Heart right ventricle (tissue), 16 donors: ENCODE results near the gene E2F8. TPM values are rescaled to one million over a fixed set of nuclear protein-coding genes. Genes with fewer than 3 reads are reported as not detected.

ENCODE experiments used
- ATAC-seq, 8 donors: fragments of 200-7000 bp; cut with Tn5 transposase; one replicate each; pipeline ENCODE4 v1.9.1; 2020; ENCODE audit warnings: mild to moderate bottlenecking in 8 of 8, moderate library complexity in 8 of 8, moderate number of reproducible peaks in 1 of 8
- DNase-seq, 2 donors: peaks; one replicate each; pipeline ENCODE4 v3.0.0-alpha.2; 2020
- H3K27ac ChIP-seq, 10 donors: fragments of 200-600 bp; sonication (generic) in 2 of 10; one replicate each; pipeline versions ENCODE4 v1.5.0 to v1.8.0; 2020 to 2022; ENCODE audit warnings: mild to moderate bottlenecking in 3 of 10
- H3K27me3 ChIP-seq, 7 donors: fragments of 200-600 bp; one replicate each; pipeline ENCODE4 v1.8.0; 2021 to 2022; ENCODE audit warnings: mild to moderate bottlenecking in 2 of 7
- H3K36me3 ChIP-seq, 9 donors: fragments of 200-600 bp; sonication (generic) in 1 of 9; one replicate each; pipeline versions ENCODE4 v1.5.0 to v1.8.0; 2020 to 2022; ENCODE audit warnings: mild to moderate bottlenecking in 2 of 9
- H3K4me1 ChIP-seq, 9 donors: fragments of 200-600 bp; sonication (generic) in 1 of 9; one replicate each; pipeline versions ENCODE4 v1.5.0 to v1.8.0; 2020 to 2022; ENCODE audit warnings: mild to moderate bottlenecking in 4 of 9
- H3K4me3 ChIP-seq, 10 donors: fragments of 200-600 bp; sonication (generic) in 2 of 10; one replicate each; pipeline versions ENCODE4 v1.5.0 to v1.8.0; 2020 to 2022; ENCODE audit warnings: mild to moderate bottlenecking in 7 of 10, moderate library complexity in 2 of 10
- H3K9me3 ChIP-seq, 11 donors: fragments of 200-600 bp in 10 of 11; sonication (generic) in 2 of 11; one replicate each; pipeline versions ENCODE4 v1.5.0 to v1.8.0; 2013 to 2022; ENCODE audit warnings: mild to moderate bottlenecking in 2 of 11, control low read depth in 1 of 11, moderate library complexity in 1 of 11
- CTCF ChIP-seq, 9 donors: fragments of 200-600 bp; sonication (generic) in 2 of 9; IDR thresholded peaks; one replicate each; pipeline versions ENCODE4 v1.5.0 to v1.8.0; 2021 to 2022; ENCODE audit warnings: antibody characterized with exemption in 9 of 9, mild to moderate bottlenecking in 5 of 9, moderate library complexity in 1 of 9
- WGBS, 2 donors: extraction: QIAGEN DNeasy Blood & Tissue Kit; methylation state at CpG; one replicate each; pipeline ENCODE4 v1.1.7; 2013; ENCODE audit warnings: inconsistent platforms in 1 of 2; 5-methylcytosine and 5-hydroxymethylcytosine counted together
- intact Hi-C, 10 donors: fragments of 100-400 bp; cut with DNase I; formaldehyde crosslinking; loops; one replicate each; pipeline versions ENCODE4 v1.11.1 to v1.14.2; 2022
- polyA plus RNA-seq, 2 donors: library from polyadenylated mRNA; stranded (reverse); fragments of 200-250 nt; gene quantifications; one replicate each; pipeline ENCODE4 v1.2.3, GENCODE V29; 2013
- total RNA-seq, 10 donors: library from RNA; stranded (reverse); fragmentation: NEBNext Ultra II Directional in 3 of 10; extraction: Animal tissue kit (Norgen Biotek cat#: 25700) in 3 of 10; gene quantifications; one replicate each; pipeline versions ENCODE4 v1.2.1 to v1.2.4, GENCODE V29; 2021 to 2023
- donor health status: Arrhythmogenic right ventricular cardiomyopathy.
- donor health status: ischemic (EF 13 %, LVEDD 7.1; RV severe dilation, severe dysfunction).
- donor health status: healthy with polysubstance abuse.
- donor health status: DM: no; HTN: yes; CAD: no.
- donor health status: DM: no; HTN: no; CAD: no.
- donor health status: ischemic (EF 25% LVEDD 6.9; RV normal size, moderate dysfunction).
- donor health status: ischemic (EF 25% LVEDD 5.7; RV mildly dilated, moderate dysfunction).
- donor health status: healthy.
- donor health status: DM: yes; HTN: yes; CAD: no.
- donor health status: Ischemic cardiomyopathy.
- donor health status: ischemic (EF 35%, LVEDD 5.7; RV mildly dilated, moderate dysfunction).
- donor health status: nonischemic (EF 11% LVEDD 7.7; RV severe dilation, severe dysfunction).
- donor health status: DM: yes; HTN: yes; CAD: no.
- donor health status: PGD.
- donor health status: ischemic (EF 29% LVEDD 5.4; RV normal size, mild dysfunction).
- donor health status: nonischemic (EF 23%, LVEDD 6.1; RV moderate dilation, normal function).

E2F8 gene
- total and polyA plus RNA-seq, 12 donors: 0.73 to 5.0 (median 3.5) TPM

GRCh38 chr11:19253817-19254216, 13.1 kb upstream of the E2F8 start:
- intact Hi-C loops: loop anchor here in 1 of 10 donors (10.0 kb wide), 1 partner anchor 301 kb away; no protein-coding TSS in a partner anchor
- TF ChIP-seq CTCF (IDR thresholded peaks at IDR 0.05): no peak
- ATAC-seq: no peak

GRCh38 chr11:19253153-19253745, 12.5 kb upstream of the E2F8 start:
- intact Hi-C loops: loop anchor here in 1 of 10 donors (10.0 kb wide), 1 partner anchor 302 kb away; no protein-coding TSS in a partner anchor
- no peak overlapping the region for H3K27ac ChIP-seq
- 75 to 76% methylated on average over 7 of the region's 7 CpGs for WGBS, 2 donors
- no peak overlapping the region for H3K4me3 ChIP-seq
- no peaks in the 10 kb centered on the region for H3K27me3 ChIP-seq
- no peak for TF ChIP-seq CTCF (IDR thresholded peaks at IDR 0.05)
- DNase-seq: no peak
- H3K4me1 ChIP-seq: no peaks in the 10 kb centered on the region
- H3K9me3 ChIP-seq: peaks cover 0 to 3% (median 0%) of the 10 kb centered on the region in 11 donors
- no peak for ATAC-seq
- H3K36me3 ChIP-seq: no peaks in the 10 kb centered on the region

More at GRCh38 chr11:19253817-19254216, 13.1 kb upstream of the E2F8 start:
- Histone ChIP-seq H3K9me3 (peaks cover 0 to 3% (median 0%) of the 10 kb centered on the region in 11 donors), H3K27me3 (no peaks in the 10 kb centered on the region), H3K36me3 (no peaks in the 10 kb centered on the region), H3K27ac (no peak overlapping the region), H3K4me1 (no peaks in the 10 kb centered on the region), H3K4me3 (no peak overlapping the region)
- WGBS, 2 donors: 68 to 83% methylated on average over 3 of the region's 3 CpGs
- DNase-seq: no peak

- ATAC-seq (no peak), DNase-seq (no peak)
- Histone ChIP-seq H3K4me1 (no peaks in the 10 kb centered on the region), H3K4me3 (no peak overlapping the region), H3K27me3 (no peaks in the 10 kb centered on the region), H3K9me3 (peaks cover 0 to 3% (median 0%) of the 10 kb centered on the region in 11 donors), H3K36me3 (no peaks in the 10 kb centered on the region), H3K27ac (no peak overlapping the region)
- intact Hi-C loops: loop anchor here in 1 of 10 donors (10.0 kb wide), 1 partner anchor 302 kb away; no protein-coding TSS in a partner anchor
- no peak for TF ChIP-seq CTCF (IDR thresholded peaks at IDR 0.05)
- WGBS, 2 donors: 89% methylated on average over 8 of the region's 8 CpGs
Measured at GRCh38 chr11:19252394-19253152, 11.8 kb upstream of the E2F8 start.

- Histone ChIP-seq H3K4me1 (no peaks in the 10 kb centered on the region), H3K9me3 (peaks cover 0 to 3% (median 0%) of the 10 kb centered on the region in 11 donors), H3K27ac (no peak overlapping the region), H3K36me3 (no peaks in the 10 kb centered on the region), H3K27me3 (peaks cover 0 to 4% (median 0%) of the 10 kb centered on the region in 7 donors), H3K4me3 (no peak overlapping the region)
- DNase-seq (no peak), ATAC-seq (no peak)
- TF ChIP-seq CTCF (IDR thresholded peaks at IDR 0.05): no peak
- intact Hi-C loops: loop anchor here in 1 of 10 donors (10.0 kb wide), 1 partner anchor 303 kb away; no protein-coding TSS in a partner anchor
Measured at GRCh38 chr11:19251577-19251976, 10.8 kb upstream of the E2F8 start.
